Right renal cortex interstitium (tissue), 3 donors: ENCODE results near the gene NAA35. TPM values are rescaled to one million over a fixed set of nuclear protein-coding genes. Genes with fewer than 3 reads are reported as not detected.
A peak's percentile ranks its signal among the peaks of the same experiment; 100 is the strongest.
"Not testable (repeated sequence)": the region's sequence is repeated elsewhere in the genome, so short reads cannot be mapped to it uniquely, and the experiment has no call there.

Source experiments
- DNase-seq, 3 donors: peaks; one replicate each; pipeline ENCODE4 v3.0.0-alpha.2; 2013; ENCODE audit warnings: low read depth in 3 of 3, low spot score in 2 of 3
- polyA plus RNA-seq, 3 donors: library from polyadenylated mRNA; unstranded; fragments of 120-200 nt; gene quantifications; one replicate each; pipeline ENCODE4 v1.2.1, GENCODE V29; 2013; ENCODE audit not compliant: insufficient read length in 3 of 3

Gene NAA35
- polyA plus RNA-seq, 3 donors, result 35.3 to 38.6 (median 36.0) TPM

GRCh38 chr9:86022687-86023266, 81.8 kb downstream of the NAA35 start:
- DNase-seq, result no peak

GRCh38 chr9:86027767-86028166, 86.8 kb downstream of the NAA35 start:
- no peak for DNase-seq

GRCh38 chr9:86034863-86035734, 94.2 kb downstream of the NAA35 start:
- DNase-seq, result no peak

- no peak for DNase-seq
Observed at GRCh38 chr9:86035827-86036440, 95.0 kb downstream of the NAA35 start.

GRCh38 chr9:86036555-86036954, 95.6 kb downstream of the NAA35 start:
- DNase-seq, result no peak

- no peak for DNase-seq
Observed at GRCh38 chr9:86039991-86040860, 99.3 kb downstream of the NAA35 start.

- no peak for DNase-seq
Observed at GRCh38 chr9:86040861-86041155, 99.9 kb downstream of the NAA35 start.

GRCh38 chr9:86041311-86041741, 100.4 kb downstream of the NAA35 start:
- peak; percentile 64 to 78 (median 71) for DNase-seq

GRCh38 chr9:86042199-86042978, 101.4 kb downstream of the NAA35 start:
- DNase-seq, result no peak

GRCh38 chr9:86043586-86043985, 102.6 kb downstream of the NAA35 start:
- no peak for DNase-seq

GRCh38 chr9:86043999-86044398, 103.1 kb downstream of the NAA35 start:
- no peak for DNase-seq

- DNase-seq, result no peak
Observed at GRCh38 chr9:86045654-86046053, 104.7 kb downstream of the NAA35 start.

- DNase-seq, result no peak
Observed at GRCh38 chr9:86046071-86046636, 105.2 kb downstream of the NAA35 start.

- no peak for DNase-seq
Observed at GRCh38 chr9:86046930-86047341, 106.0 kb downstream of the NAA35 start.

GRCh38 chr9:86047361-86047760, 106.4 kb downstream of the NAA35 start:
- no peak for DNase-seq

- not testable (repeated sequence) for DNase-seq
Observed at GRCh38 chr9:86048018-86048742, 107.2 kb downstream of the NAA35 start.

GRCh38 chr9:86052556-86053468, 111.9 kb downstream of the NAA35 start:
- no peak for DNase-seq

- DNase-seq, result no peak
Observed at GRCh38 chr9:86054695-86055094, 113.7 kb downstream of the NAA35 start.
